SH-SY5Y (cell line): ENCODE measurements around the gene PEX7.

Experiments
- GATA2 ChIP-seq: IDR thresholded peaks from 2 replicates; pipeline ENCODE4 v1.6.1; 2011; ENCODE audit warnings: mild to moderate bottlenecking, low read depth, low read length
- GATA3 ChIP-seq: IDR thresholded peaks from 2 replicates; pipeline ENCODE4 v1.6.1; 2011; ENCODE audit warnings: low read depth, mild to moderate bottlenecking, low read length, moderate library complexity

PEX7 gene

DNA sequence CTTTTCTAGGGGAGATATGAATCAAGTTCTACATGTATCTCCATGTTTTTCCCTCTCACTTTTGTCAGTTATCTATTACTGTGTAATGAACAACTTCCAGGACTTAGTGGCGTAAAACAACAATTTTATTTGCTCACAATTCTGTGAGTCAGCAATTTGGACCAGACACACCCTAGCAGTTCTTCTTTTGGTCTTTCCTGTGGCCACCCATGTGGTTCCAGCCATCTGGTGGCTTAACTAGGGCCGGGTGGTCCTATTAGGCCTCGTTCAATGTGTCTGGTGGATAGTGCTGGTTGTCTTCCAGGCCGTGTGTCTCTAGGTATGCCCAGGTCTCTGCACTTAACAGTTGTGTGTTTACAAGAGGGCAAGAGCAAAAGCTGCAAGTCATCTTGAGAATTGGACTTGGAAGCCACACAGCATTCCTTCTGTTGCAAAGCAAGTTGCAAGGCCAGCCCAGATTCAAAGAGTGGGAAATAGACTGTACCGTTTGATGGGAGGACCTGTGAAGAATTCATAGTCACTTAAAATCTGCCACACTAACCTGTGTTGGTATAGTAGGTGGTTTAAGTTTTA lies 78.9 kb downstream of the PEX7 start:
- TF ChIP-seq GATA3 (no peak), GATA2 (no peak)

GRCh38 chr6:136914947-136915346 lies 92.6 kb downstream of the PEX7 start:
- TF ChIP-seq GATA3, result no peak
- TF ChIP-seq GATA2, result no peak

GRCh38 chr6:136918706-136919105 lies 96.3 kb downstream of the PEX7 start:
- TF ChIP-seq GATA2, result no peak
- TF ChIP-seq GATA3, result no peak

GRCh38 chr6:136920216-136920615 lies 97.8 kb downstream of the PEX7 start:
- TF ChIP-seq GATA2 (no peak), GATA3 (no peak)

- TF ChIP-seq GATA3, result no peak
- TF ChIP-seq GATA2, result no peak
Observed at GRCh38 chr6:136920671-136921380, 98.4 kb downstream of the PEX7 start.

DNA sequence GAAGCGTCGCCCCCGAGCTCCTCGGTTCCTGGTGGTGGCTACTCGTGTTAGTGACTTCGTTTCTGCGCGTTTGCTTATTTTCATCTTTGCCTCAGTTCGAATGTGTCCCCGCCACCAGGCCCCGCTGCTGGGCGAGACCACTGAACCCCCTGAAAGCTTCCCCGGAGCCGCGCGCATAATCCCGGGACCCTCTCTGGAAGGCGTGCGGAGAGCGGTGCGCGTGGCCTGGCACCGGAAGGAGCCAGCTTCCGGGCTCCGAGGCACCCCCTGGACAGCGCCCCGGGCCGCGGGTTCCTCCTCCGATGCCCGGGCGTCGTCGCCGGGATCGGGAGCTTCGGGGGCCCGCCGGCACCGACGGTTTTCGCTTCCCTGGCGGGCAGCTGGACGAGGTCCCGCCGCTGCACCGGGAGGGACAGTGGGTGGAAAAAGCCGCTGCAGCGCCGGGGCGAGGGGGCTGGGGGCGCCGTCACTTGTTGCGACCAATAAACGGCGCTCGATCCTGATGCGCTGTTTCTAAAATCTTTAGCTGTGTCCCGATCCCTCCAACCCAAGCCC lies 99.1 kb downstream of the PEX7 start:
- TF ChIP-seq GATA3 (no peak), GATA2 (no peak)

GRCh38 chr6:136921936-136922684 lies 99.7 kb downstream of the PEX7 start, which contains the start of gene SLC35D3:
Gene SLC35D3, plus strand, starts transcription at chr6:136922301. Its CDS starts 128 bp downstream, at chr6:136922429.
- TF ChIP-seq GATA2, result no peak
- TF ChIP-seq GATA3, result no peak

GRCh38 chr6:136922685-136923006 lies 100.3 kb downstream of the PEX7 start:
- TF ChIP-seq GATA2 (no peak), GATA3 (no peak)

- TF ChIP-seq GATA2 (no peak), GATA3 (no peak)
Observed at GRCh38 chr6:136923116-136923953, 100.9 kb downstream of the PEX7 start.

GRCh38 chr6:136923954-136924673 lies 101.7 kb downstream of the PEX7 start:
- TF ChIP-seq GATA3 (no peak), GATA2 (no peak)

DNA sequence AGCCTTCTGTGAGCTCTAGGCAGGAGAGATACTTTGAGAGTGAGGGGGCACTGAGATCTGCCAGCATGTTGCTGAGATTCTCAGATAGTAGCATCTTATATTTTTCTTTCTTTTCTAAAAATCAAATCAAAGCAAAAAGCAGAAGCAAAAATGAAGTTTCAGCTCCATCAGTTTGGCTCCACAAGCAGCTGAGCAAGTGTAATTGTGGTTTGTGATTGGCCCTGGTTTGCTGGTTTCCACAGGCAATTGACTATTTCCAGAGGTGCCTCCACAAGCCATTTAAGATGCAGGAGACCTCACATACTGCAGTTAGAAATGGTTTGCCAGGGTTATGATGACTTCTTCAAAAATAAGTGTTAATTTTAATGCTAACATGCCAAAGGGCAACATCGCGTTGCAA lies 104.0 kb downstream of the PEX7 start:
- TF ChIP-seq GATA3, result no peak
- no peak for TF ChIP-seq GATA2

GRCh38 chr6:136927292-136927691 lies 104.9 kb downstream of the PEX7 start:
- TF ChIP-seq GATA2, result no peak

GRCh38 chr6:136930528-136930927 lies 108.1 kb downstream of the PEX7 start:
- no peak for TF ChIP-seq GATA2
- TF ChIP-seq GATA3, result no peak
